ENCODE data around the gene DDX51. TPM values are rescaled to one million over a fixed set of nuclear protein-coding genes. Genes with fewer than 3 reads are reported as not detected.

The DDX51 gene
- total RNA-seq, 1 experiment from 2014 or later: 16.2 TPM

GRCh38 chr12:132170637-132171292 is 26.6 kb upstream of the DDX51 start:
- CTCF ChIA-PET: interaction anchor here (0.6 kb wide), 1 partner anchor 1469 kb away, joined by 7 read pairs; no protein-coding TSS in a partner anchor
- no peak for TF ChIP-seq CTCF (conservative IDR thresholded peaks at IDR 0.05)
- H3K27me3 ChIP-seq (ENCODE audit: insufficient read depth, low read depth): peaks cover 59% of the 10 kb centered on the region

DNA sequence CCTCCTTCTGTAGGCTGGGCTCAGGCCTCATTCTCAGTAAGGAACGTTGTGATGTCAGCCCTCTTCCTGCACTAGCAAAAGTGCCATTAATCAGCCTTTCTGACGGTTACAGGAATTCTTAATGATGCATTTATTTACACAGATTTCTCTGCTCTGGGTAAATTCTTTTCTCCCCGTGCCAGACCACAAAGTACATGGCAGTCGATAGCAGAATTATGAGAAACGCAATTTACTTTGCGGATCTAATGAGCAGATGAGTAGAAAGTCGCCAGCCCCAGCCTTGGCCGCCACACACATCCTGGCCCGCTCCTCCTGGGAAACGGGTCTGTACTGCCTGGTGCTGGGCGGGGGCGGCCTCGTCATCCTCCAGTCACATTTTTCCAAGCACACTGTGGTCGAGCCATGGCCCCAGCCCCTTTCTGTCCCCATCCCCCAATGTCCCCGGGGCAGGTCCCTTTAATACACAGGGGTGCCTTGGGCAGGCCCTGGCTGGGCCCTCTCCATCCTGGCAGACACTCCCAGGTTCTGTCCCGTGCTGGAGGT is 26.0 kb upstream of the DDX51 start:
- intact Hi-C loops (cut with micrococcal nuclease; ENCODE audit: unreplicated experiment): no loop called here
- H2AFZ ChIP-seq: no peak overlapping the region
- H3K4me3 ChIP-seq: no peak overlapping the region
- H3K4me1 ChIP-seq (replicated peaks; ENCODE audit: insufficient read depth): no peaks in the 10 kb centered on the region
- H3K27me3 ChIP-seq (ENCODE audit: insufficient read depth, low read depth): peaks cover 53% of the 10 kb centered on the region
- no peaks in the 10 kb centered on the region for H3K79me2 ChIP-seq (ENCODE audit: low read depth)
- no peak for DNase-seq
- ChIA-PET CTCF (no interaction called here), POLR2A (ENCODE audit: unreplicated experiment) (no interaction called here)
- no peaks in the 10 kb centered on the region for H3K36me3 ChIP-seq (ENCODE audit: low read depth)
- H3F3A ChIP-seq (ENCODE audit: insufficient read depth, low read depth): no peaks in the 10 kb centered on the region
- H3K4me2 ChIP-seq: no peak overlapping the region
- H4K20me1 ChIP-seq (ENCODE audit: insufficient read depth): peaks cover under 1% of the 10 kb centered on the region; the same call in 1 of the 2 replicates
- no peak overlapping the region for H3K27ac ChIP-seq
- BruUV-seq (replicated peaks): no TSS peak
- TF ChIP-seq CTCF (conservative IDR thresholded peaks at IDR 0.05) (no peak), EZH2 (IDR thresholded peaks at IDR 0.05; ENCODE audit: low read depth) (no peak)
- H3K9me2 ChIP-seq (ENCODE audit: insufficient read depth): no peaks in the 10 kb centered on the region
- no peaks in the 10 kb centered on the region for H3K9me3 ChIP-seq (ENCODE audit: insufficient read depth, low read depth)

More at GRCh38 chr12:132170637-132171292, 26.6 kb upstream of the DDX51 start:
- POLR2A ChIA-PET (ENCODE audit: unreplicated experiment): no interaction called here
- Histone ChIP-seq H3K9me2 (ENCODE audit: insufficient read depth) (no peaks in the 10 kb centered on the region), H3K79me2 (ENCODE audit: low read depth) (no peaks in the 10 kb centered on the region), H3K4me1 (replicated peaks; ENCODE audit: insufficient read depth) (no peaks in the 10 kb centered on the region), H3K9me3 (ENCODE audit: insufficient read depth, low read depth) (no peaks in the 10 kb centered on the region), H4K20me1 (ENCODE audit: insufficient read depth) (peaks cover 4% of the 10 kb centered on the region; the same call in 1 of the 2 replicates), H3K4me3 (no peak overlapping the region), H3K27ac (no peak overlapping the region), H2AFZ (no peak overlapping the region), H3K36me3 (ENCODE audit: low read depth) (no peaks in the 10 kb centered on the region), H3K4me2 (no peak overlapping the region), H3F3A (ENCODE audit: insufficient read depth, low read depth) (no peaks in the 10 kb centered on the region)
- BruUV-seq (replicated peaks): no TSS peak
- intact Hi-C loops (cut with micrococcal nuclease; ENCODE audit: unreplicated experiment): no loop called here
- no peak for DNase-seq

DNA sequence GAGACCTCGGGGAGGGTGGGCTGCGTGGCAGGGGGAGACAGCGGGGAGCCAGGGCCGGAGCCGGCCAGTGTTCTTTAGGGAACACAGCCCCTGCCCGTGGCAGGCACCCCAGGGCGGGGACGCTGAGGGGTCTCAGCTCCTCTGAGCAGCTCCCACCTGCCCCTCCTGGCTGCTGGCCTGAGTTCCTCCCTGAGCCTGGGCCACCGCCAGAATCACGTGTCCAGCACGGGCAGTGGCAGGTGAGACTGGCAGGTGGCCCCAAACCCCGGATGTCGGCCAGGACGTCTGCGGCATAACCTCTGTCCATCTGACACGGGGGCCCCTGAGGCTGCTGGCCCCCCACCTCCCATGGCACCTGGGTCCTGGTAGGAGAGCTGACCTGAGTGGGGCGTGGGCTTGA is 25.3 kb upstream of the DDX51 start:
- Histone ChIP-seq H3K4me2 (no peak overlapping the region), H2AFZ (no peak overlapping the region), H3K27me3 (ENCODE audit: insufficient read depth, low read depth) (peaks cover 45% of the 10 kb centered on the region), H3K27ac (no peak overlapping the region), H3K4me3 (no peak overlapping the region), H3F3A (ENCODE audit: insufficient read depth, low read depth) (peaks cover 2% of the 10 kb centered on the region; the same call in 1 of the 2 replicates), H3K79me2 (ENCODE audit: low read depth) (no peaks in the 10 kb centered on the region), H3K36me3 (ENCODE audit: low read depth) (no peaks in the 10 kb centered on the region), H4K20me1 (ENCODE audit: insufficient read depth) (no peaks in the 10 kb centered on the region; the same call in 1 of the 2 replicates), H3K9me2 (ENCODE audit: insufficient read depth) (no peaks in the 10 kb centered on the region), H3K9me3 (ENCODE audit: insufficient read depth, low read depth) (no peaks in the 10 kb centered on the region), H3K4me1 (replicated peaks; ENCODE audit: insufficient read depth) (no peaks in the 10 kb centered on the region)
- CTCF ChIA-PET: no interaction called here
- TF ChIP-seq EZH2 (IDR thresholded peaks at IDR 0.05; ENCODE audit: low read depth) (no peak), CTCF (conservative IDR thresholded peaks at IDR 0.05) (no peak)
- BruUV-seq (replicated peaks): no TSS peak
- DNase-seq: no peak
- POLR2A ChIA-PET (ENCODE audit: unreplicated experiment): no interaction called here
- intact Hi-C loops (cut with micrococcal nuclease; ENCODE audit: unreplicated experiment): no loop called here

All from PC-9 (cell line).